Measurements from ENCODE around the gene DDIAS.

GRCh38 chr11:82890936-82891335 is 10.6 kb upstream of the DDIAS start:
- TF ChIP-seq EZH2 (IDR thresholded peaks at IDR 0.05; ENCODE audit: low read depth) (no peak), CTCF (conservative IDR thresholded peaks at IDR 0.05) (no peak)

Data from PC-9 (cell line).